ENCODE results near the gene GPC3. TPM values are rescaled to one million over a fixed set of nuclear protein-coding genes. Genes with fewer than 3 reads are reported as not detected.

The GPC3 gene
- total RNA-seq, 1 donor from 2014 or later = 0.26 TPM

- DNase-seq (ENCODE audit: low read depth) = no peak
- TF ChIP-seq CTCF (IDR thresholded peaks at IDR 0.05; ENCODE audit: insufficient read depth, low read length, severe bottlenecking) = no peak
- no peak overlapping the region for H3K4me3 ChIP-seq (ENCODE audit: low read depth, low read length)
- no peaks in the 10 kb centered on the region for H3K36me3 ChIP-seq (ENCODE audit: control insufficient read depth, insufficient read depth, low read length)
- FAIRE-seq = no peak
- no peaks in the 10 kb centered on the region for H3K27me3 ChIP-seq (ENCODE audit: control insufficient read depth, insufficient read depth, low read length)
Measured at GRCh38 chrX:133666256-133666655, 319.1 kb downstream of the GPC3 start.

- H3K36me3 ChIP-seq (ENCODE audit: control insufficient read depth, insufficient read depth, low read length) = no peaks in the 10 kb centered on the region
- no peak for FAIRE-seq
- no peak for TF ChIP-seq CTCF (IDR thresholded peaks at IDR 0.05; ENCODE audit: insufficient read depth, low read length, severe bottlenecking)
- peak; percentile 37 for DNase-seq (ENCODE audit: low read depth)
- no peaks in the 10 kb centered on the region for H3K27me3 ChIP-seq (ENCODE audit: control insufficient read depth, insufficient read depth, low read length)
- H3K4me3 ChIP-seq (ENCODE audit: low read depth, low read length) = no peak overlapping the region
Measured at GRCh38 chrX:133661962-133662839, 323.2 kb downstream of the GPC3 start.

- Histone ChIP-seq H3K36me3 (ENCODE audit: control insufficient read depth, insufficient read depth, low read length) (no peaks in the 10 kb centered on the region), H3K4me3 (ENCODE audit: low read depth, low read length) (no peak overlapping the region), H3K27me3 (ENCODE audit: control insufficient read depth, insufficient read depth, low read length) (no peaks in the 10 kb centered on the region)
- peak; percentile 76 for DNase-seq (ENCODE audit: low read depth)
- TF ChIP-seq CTCF (IDR thresholded peaks at IDR 0.05; ENCODE audit: insufficient read depth, low read length, severe bottlenecking) = no peak
- no peak for FAIRE-seq
Measured at GRCh38 chrX:133660281-133660680, 325.1 kb downstream of the GPC3 start.

- no peak for TF ChIP-seq CTCF (IDR thresholded peaks at IDR 0.05; ENCODE audit: insufficient read depth, low read length, severe bottlenecking)
- DNase-seq (ENCODE audit: low read depth) (peak; percentile 54), FAIRE-seq (no peak)
- no peaks in the 10 kb centered on the region for H3K36me3 ChIP-seq (ENCODE audit: control insufficient read depth, insufficient read depth, low read length)
- no peak overlapping the region for H3K4me3 ChIP-seq (ENCODE audit: low read depth, low read length)
- no peaks in the 10 kb centered on the region for H3K27me3 ChIP-seq (ENCODE audit: control insufficient read depth, insufficient read depth, low read length)
Measured at GRCh38 chrX:133658293-133658911, 327.0 kb downstream of the GPC3 start.

GRCh38 chrX:133655275-133656265 lies 329.8 kb downstream of the GPC3 start:
- Histone ChIP-seq H3K27me3 (ENCODE audit: control insufficient read depth, insufficient read depth, low read length) (no peaks in the 10 kb centered on the region), H3K4me3 (ENCODE audit: low read depth, low read length) (no peak overlapping the region), H3K36me3 (ENCODE audit: control insufficient read depth, insufficient read depth, low read length) (no peaks in the 10 kb centered on the region)
- peak; percentile 60 for DNase-seq (ENCODE audit: low read depth)
- no peak for TF ChIP-seq CTCF (IDR thresholded peaks at IDR 0.05; ENCODE audit: insufficient read depth, low read length, severe bottlenecking)
- FAIRE-seq = no peak

Measured in bronchial epithelial cell (primary cell).